ENCODE data around the gene ZNF532. TPM values are rescaled to one million over a fixed set of nuclear protein-coding genes. Genes with fewer than 3 reads are reported as not detected.

ZNF532 gene
- total RNA-seq, 1 experiment from 2014 or later, result 49.8 TPM

DNA sequence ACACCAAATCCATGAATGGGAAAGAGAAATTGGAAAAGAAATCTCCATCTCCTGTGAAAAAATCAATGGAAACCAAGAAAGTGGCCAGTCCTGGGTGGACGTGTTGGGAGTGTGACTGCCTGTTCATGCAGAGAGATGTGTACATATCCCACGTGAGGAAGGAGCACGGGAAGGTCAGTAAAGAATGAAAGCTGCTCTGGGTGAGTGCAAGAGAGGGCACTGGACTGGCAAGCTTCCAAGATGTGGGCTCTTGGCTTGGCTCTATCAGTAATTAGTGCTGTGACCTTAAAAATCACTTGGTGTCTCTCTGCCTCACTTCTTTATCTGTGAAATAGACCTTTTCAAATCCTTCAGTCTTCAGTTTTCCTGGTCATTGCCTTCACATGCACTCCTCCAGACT is 89.0 kb downstream of the ZNF532 start:
- Histone ChIP-seq H3K36me3 (ENCODE audit: control insufficient read depth, insufficient read depth, low read length) (no peaks in the 10 kb centered on the region; the same call in 1 of the 2 replicates), H3K4me1 (ENCODE audit: control insufficient read depth, insufficient read depth, low read length) (no peaks in the 10 kb centered on the region), H3K27me3 (ENCODE audit: control insufficient read depth, insufficient read depth, low read length) (no peaks in the 10 kb centered on the region), H3K27ac (ENCODE audit: low read length) (0 out of 2 replicates have a peak overlapping the region, but pooled peaks have one; percentile 39), H3K9me3 (ENCODE audit: control insufficient read depth, insufficient read depth, low read depth, low read length) (no peaks in the 10 kb centered on the region), H3K4me3 (ENCODE audit: low read depth in 2 of 2, low read length in 2 of 2) (no peak overlapping the region)
- in situ Hi-C loops (cut with HindIII; ENCODE audit: low pct_unique_long_range_greater_than_20kb, low sequenced_read_pairs) (no loop called here), intact Hi-C loops (cut with micrococcal nuclease; ENCODE audit: unreplicated experiment) (no loop called here)
- no peak for DNase-seq (ENCODE audit: low read depth, low spot score)
- TF ChIP-seq CTCF (IDR thresholded peaks at IDR 0.05) (no peak), TCF7L2 (IDR thresholded peaks at IDR 0.05; ENCODE audit: low read depth, low read length) (no peak), SIN3A (IDR thresholded peaks at IDR 0.05; ENCODE audit: borderline replicate concordance, insufficient read depth, low read depth, low read length) (no peak), POLR2AphosphoS5 (IDR thresholded peaks at IDR 0.05; ENCODE audit: low read depth, low read length) (no peak)
- TF ChIP-seq, protein P1, sequence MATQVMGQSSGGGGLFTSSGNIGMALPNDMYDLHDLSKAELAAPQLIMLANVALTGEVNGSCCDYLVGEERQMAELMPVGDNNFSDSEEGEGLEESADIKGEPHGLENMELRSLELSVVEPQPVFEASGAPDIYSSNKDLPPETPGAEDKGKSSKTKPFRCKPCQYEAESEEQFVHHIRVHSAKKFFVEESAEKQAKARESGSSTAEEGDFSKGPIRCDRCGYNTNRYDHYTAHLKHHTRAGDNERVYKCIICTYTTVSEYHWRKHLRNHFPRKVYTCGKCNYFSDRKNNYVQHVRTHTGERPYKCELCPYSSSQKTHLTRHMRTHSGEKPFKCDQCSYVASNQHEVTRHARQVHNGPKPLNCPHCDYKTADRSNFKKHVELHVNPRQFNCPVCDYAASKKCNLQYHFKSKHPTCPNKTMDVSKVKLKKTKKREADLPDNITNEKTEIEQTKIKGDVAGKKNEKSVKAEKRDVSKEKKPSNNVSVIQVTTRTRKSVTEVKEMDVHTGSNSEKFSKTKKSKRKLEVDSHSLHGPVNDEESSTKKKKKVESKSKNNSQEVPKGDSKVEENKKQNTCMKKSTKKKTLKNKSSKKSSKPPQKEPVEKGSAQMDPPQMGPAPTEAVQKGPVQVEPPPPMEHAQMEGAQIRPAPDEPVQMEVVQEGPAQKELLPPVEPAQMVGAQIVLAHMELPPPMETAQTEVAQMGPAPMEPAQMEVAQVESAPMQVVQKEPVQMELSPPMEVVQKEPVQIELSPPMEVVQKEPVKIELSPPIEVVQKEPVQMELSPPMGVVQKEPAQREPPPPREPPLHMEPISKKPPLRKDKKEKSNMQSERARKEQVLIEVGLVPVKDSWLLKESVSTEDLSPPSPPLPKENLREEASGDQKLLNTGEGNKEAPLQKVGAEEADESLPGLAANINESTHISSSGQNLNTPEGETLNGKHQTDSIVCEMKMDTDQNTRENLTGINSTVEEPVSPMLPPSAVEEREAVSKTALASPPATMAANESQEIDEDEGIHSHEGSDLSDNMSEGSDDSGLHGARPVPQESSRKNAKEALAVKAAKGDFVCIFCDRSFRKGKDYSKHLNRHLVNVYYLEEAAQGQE (IDR thresholded peaks at IDR 0.05; ENCODE audit: insufficient read depth in 1 of 2, low read depth in 2 of 2, low read length in 1 of 2), result no peak
- ChIA-PET POLR2A (no interaction called here), CTCF (no interaction called here)
- ATAC-seq, result no peak
- BruUV-seq (replicated peaks), result no TSS peak

DNA sequence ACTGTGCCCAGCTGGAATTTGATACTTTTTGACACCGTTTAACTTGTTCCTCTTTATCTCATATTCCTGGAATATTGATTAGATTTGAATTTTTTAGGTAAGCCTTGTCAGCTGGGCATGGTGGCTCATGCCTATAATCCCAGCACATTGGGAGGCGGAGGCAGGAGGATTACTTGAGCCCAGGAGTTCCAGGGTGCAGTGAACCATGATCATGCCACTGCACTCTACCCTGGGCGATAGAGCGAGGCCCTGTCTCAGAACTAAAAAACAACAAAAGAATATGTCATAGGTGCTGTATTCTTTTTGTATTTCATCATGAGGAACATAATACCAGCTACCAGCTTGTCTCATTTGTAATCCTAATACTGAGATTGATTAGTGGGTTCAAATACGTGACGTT is 90.3 kb downstream of the ZNF532 start:
- ChIA-PET CTCF (no interaction called here), POLR2A (no interaction called here)
- Histone ChIP-seq H3K27me3 (ENCODE audit: control insufficient read depth, insufficient read depth, low read length) (no peaks in the 10 kb centered on the region), H3K36me3 (ENCODE audit: control insufficient read depth, insufficient read depth, low read length) (no peaks in the 10 kb centered on the region; the same call in 1 of the 2 replicates), H3K9me3 (ENCODE audit: control insufficient read depth, insufficient read depth, low read depth, low read length) (no peaks in the 10 kb centered on the region), H3K4me1 (ENCODE audit: control insufficient read depth, insufficient read depth, low read length) (no peaks in the 10 kb centered on the region), H3K4me3 (ENCODE audit: low read depth in 2 of 2, low read length in 2 of 2) (no peak overlapping the region), H3K27ac (ENCODE audit: low read length) (no peak overlapping the region)
- ATAC-seq, result no peak
- BruUV-seq (replicated peaks), result no TSS peak
- intact Hi-C loops (cut with micrococcal nuclease; ENCODE audit: unreplicated experiment) (no loop called here), in situ Hi-C loops (cut with HindIII; ENCODE audit: low pct_unique_long_range_greater_than_20kb, low sequenced_read_pairs) (no loop called here)
- DNase-seq (ENCODE audit: low read depth, low spot score), result no peak
- TF ChIP-seq POLR2AphosphoS5 (IDR thresholded peaks at IDR 0.05; ENCODE audit: low read depth, low read length) (no peak), CTCF (IDR thresholded peaks at IDR 0.05) (no peak), SIN3A (IDR thresholded peaks at IDR 0.05; ENCODE audit: borderline replicate concordance, insufficient read depth, low read depth, low read length) (no peak)
